Occipital lobe (tissue), 2 donors: ENCODE results near the gene STAP1. TPM values are rescaled to one million over a fixed set of nuclear protein-coding genes. Genes with fewer than 3 reads are reported as not detected.

ENCODE experiments used
- DNase-seq: peaks from one replicate; lab custom pipeline; 2025; lab: John Stamatoyannopoulos, UW
- total RNA-seq: library from RNA; depleted of rRNA; stranded (reverse); fragments of >200 nt; gene quantifications from one replicate; pipeline ENCODE4 v1.2.3, GENCODE V29; 2014

The STAP1 gene
- total RNA-seq, 1 donor from 2014 or later, result not detected

- no peak for DNase-seq
Observed at GRCh38 chr4:67555447-67555846, 3.1 kb upstream of the STAP1 start.

- no peak for DNase-seq
Observed at GRCh38 chr4:67556436-67556835, 2.1 kb upstream of the STAP1 start.

DNA sequence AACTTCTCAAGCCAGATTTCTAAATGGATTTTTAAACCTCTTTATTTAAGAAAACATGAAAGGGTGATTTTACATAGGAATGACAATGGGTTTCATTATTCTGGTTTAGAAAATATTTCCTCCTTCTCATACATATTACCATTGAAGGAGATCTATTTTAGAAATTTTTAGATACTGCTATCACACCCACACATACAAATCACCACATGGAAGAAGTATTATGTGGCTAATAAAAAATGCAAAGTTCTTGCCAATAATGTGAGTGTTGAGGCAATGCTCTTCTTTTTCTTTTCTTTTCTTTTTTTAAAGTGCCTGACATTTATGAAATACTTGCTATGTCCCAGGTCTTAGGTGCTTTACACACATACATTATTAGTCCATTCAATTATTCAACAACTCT, 6.8 kb downstream of the STAP1 start:
- no peak for DNase-seq

DNA sequence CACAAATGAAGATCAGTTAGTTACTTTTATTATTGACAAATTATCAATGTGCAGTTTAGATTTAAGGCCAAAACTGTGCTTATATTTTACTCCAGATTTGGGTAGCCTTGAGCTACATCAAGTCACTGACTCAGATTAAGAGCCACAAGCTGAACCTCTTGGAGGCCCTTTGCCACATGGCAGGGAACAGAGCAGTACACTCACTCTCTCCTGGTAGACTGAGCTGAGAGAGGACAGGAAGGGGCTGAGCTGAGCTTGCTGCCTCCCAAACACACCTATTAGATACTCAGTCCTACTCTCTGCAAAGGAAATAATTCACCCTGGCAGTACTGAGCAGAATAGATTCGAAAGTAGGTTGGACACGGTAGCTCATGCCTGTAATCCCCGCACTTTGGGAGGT, 7.8 kb downstream of the STAP1 start:
- DNase-seq, result no peak

- no peak for DNase-seq
Observed at GRCh38 chr4:67568820-67569219, 10.3 kb downstream of the STAP1 start.

DNA sequence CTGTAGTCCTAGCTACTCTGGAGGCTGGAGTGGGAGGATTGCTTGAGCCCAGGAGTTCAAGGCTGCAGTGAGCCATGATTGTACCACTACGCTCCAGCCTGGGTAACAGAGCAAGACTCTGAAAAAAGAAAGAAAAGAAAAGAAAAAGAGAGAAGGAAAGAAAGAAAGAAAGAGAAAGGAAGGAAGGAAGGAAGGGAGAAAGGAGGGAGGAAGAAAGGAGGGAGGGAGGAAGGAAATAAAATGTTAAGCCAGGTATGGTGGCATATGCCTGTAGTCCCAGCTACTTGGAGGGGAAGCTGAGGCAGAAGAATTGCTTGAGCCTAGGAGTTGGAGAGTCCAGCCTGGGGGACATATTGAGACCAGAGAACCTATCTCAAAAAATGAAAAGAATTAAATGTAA, 12.0 kb downstream of the STAP1 start:
- no peak for DNase-seq

DNA sequence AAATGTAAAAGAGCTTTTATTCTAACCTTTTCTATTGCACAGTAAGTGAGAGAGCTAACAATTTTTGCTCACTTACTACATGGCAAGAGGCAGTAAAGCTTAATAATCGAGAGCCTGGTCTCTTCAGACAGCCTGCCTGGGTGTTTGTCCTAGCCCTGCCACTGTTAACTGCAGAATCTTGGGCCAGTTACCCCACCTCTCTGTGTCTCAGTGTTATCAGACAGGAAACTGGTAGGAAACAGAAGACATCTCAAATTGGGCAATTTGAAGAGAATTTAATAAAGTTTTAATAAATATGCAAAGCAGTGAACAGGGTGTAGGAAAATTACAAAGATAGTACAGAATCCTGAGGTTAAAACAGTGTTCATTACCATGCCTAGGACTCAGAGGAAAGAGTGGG, 13.4 kb downstream of the STAP1 start:
- DNase-seq, result no peak

DNA sequence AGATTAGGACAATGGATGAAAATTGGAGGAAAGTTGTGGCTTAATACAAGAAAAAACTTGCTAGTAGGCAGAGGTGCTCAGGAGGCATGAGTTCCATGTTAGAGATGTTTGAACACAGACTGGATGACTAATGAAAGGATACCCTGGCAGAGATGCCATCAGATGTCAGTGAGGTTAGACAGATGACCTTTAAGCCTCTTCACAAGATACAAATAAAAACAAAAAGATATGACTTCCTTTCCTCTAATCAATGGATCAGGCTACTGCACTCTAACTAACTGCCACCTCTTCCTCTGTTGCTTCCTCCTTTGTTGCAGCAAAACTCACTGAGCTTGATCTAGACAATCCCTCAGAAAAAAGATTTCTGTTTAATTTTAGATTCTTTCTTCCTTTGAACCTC, 14.7 kb downstream of the STAP1 start:
- DNase-seq, result no peak

DNA sequence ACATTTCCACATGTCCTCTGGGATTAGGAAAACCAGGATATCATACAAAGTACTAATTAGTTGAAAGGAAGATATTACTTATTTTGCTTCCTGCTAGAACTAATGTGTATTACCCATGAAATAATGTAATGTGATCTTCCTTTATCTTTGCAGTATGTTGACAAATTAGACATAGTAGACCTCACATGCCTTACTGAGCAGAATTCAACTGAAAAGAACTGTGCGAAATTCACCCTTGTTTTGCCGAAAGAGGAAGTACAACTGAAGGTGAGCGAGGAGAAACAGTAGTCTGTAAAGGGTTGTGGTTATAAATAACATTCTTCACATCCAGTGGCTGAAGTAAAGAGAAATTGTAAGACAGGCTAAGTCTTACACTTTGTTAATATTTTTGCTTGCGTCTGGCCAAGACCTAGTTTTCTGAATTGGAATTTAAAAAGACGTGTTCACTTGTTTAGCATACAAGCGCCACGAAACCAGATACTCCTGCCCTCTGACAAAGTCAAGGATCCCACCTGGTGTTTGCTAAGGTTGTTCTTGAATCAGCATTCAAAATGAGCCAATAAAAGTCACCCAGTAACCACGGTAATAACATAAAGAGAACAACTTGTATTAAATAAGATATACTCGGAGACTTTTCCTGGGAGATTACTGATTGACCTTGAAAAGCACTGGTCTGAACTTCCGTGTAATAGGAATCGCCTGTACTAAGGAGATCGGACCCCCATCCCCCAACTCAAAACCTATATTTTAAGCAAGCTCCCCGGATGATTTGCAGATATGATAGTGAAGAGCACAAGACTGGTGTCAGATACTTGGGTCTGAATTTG, 16.9 kb downstream of the STAP1 start:
- DNase-seq, result no peak

GRCh38 chr4:67576059-67576466, 17.5 kb downstream of the STAP1 start:
- DNase-seq, result no peak

GRCh38 chr4:67576538-67576937, 18.0 kb downstream of the STAP1 start:
- DNase-seq, result no peak

DNA sequence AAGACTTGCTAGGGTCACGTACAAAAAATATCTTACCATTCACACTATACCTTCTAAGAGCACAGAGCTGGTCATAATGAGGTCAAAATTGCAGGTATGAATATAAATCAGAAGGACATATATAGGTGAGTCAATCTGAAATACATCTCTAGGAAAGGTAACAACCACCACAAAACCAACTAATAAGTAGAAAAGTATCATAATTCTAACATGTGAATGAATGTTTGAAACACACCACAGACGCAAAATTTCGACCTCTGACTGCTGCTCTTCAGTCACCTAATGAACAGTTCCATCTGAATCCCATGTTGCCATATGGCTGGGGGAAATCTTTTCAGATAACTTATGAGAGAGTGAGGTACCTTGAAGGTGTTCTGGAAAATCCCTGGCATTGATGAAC, 22.1 kb downstream of the STAP1 start:
- no peak for DNase-seq

DNA sequence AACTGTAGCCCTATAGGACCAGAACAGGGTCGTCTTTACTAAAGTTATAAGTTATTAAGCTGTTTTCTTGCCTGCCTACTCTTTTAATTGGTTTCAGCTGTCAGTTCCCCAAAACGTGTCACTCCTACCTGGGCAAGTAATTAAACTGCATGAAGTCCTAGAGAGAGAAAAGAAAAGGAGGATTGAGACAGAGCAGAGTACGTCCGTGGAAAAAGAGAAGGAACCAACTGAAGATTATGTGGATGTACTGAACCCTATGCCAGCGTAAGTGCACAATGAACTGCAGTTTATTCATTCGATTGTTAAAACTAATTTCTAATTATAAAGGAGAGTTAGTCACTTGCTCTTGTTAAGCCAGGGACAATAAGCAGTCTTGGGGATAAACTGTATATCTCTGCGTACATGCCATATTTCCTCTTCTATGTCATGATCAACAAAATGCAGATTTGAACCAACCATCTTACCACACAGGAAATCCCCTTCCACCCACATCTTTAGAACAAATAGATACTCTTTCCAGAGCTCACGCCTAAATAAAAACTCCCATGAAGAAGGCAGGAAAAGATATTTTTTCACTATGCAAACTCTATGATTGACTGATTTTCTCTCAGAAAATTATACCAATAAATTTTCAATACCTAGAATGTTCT, 22.8 kb downstream of the STAP1 start:
- no peak for DNase-seq

GRCh38 chr4:67581913-67582312, 23.4 kb downstream of the STAP1 start:
- no peak for DNase-seq

DNA sequence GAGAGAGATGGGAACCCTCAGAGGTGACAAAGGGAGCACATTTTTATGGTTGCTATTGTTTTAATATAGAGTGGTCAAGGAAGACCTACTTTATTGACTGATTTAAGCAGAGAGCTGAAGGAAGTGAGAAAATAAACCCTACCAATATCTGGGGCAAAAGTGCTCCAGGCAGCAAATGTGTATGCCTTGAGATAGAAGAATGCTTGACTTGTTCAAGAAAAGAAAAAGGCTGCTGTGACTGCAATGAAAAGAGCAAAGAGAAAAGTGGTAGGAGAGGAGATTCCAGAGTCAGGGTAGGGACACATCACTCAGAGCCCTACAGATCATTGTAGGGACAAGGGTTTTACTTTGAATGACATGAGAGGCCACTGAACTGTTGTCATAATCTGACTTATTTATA, 26.0 kb downstream of the STAP1 start:
- no peak for DNase-seq

GRCh38 chr4:67587156-67587555, 28.6 kb downstream of the STAP1 start:
- DNase-seq, result no peak

- DNase-seq, result no peak
Observed at GRCh38 chr4:67593741-67594175, 35.2 kb downstream of the STAP1 start.

GRCh38 chr4:67603310-67604028, 44.9 kb downstream of the STAP1 start:
- no peak for DNase-seq

- DNase-seq, result no peak
Observed at GRCh38 chr4:67604029-67604381, 45.5 kb downstream of the STAP1 start.

DNA sequence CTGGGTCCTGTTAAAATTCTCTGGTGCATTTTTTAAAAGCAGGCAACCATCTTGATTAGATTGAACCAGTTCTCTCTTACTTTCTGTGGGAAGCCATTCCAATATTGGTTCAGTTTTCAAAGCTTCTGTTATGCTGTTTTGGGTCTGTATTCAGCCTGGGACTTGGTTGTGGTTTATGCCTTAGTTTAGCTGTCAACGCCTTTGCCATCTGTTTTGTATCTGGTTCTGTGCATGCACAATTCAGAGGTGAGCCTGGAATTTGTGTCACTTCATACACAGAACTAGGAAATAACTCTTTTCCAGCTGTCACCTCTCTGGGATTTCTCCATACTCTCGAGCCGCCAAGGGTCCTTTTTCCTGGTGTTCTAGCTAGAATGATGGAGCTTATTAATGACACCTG, 46.2 kb downstream of the STAP1 start:
- DNase-seq, result no peak

- no peak for DNase-seq
Observed at GRCh38 chr4:67608027-67608426, 49.5 kb downstream of the STAP1 start.

GRCh38 chr4:67614186-67614585, 55.7 kb downstream of the STAP1 start:
- no peak for DNase-seq

- no peak for DNase-seq
Observed at GRCh38 chr4:67615119-67615518, 56.6 kb downstream of the STAP1 start.
